Stimulated activated CD4-positive, alpha-beta T cell treated with anti-CD3 and anti-CD28 coated beads, Interleukin-15, amount 100 ng/mL, for 24 hours (primary cell): ENCODE measurements around the gene RGS3.

Experiments
- DNase-seq: peaks from one replicate; pipeline ENCODE4 v3.0.0-alpha.2; 2020

RGS3 gene

DNA sequence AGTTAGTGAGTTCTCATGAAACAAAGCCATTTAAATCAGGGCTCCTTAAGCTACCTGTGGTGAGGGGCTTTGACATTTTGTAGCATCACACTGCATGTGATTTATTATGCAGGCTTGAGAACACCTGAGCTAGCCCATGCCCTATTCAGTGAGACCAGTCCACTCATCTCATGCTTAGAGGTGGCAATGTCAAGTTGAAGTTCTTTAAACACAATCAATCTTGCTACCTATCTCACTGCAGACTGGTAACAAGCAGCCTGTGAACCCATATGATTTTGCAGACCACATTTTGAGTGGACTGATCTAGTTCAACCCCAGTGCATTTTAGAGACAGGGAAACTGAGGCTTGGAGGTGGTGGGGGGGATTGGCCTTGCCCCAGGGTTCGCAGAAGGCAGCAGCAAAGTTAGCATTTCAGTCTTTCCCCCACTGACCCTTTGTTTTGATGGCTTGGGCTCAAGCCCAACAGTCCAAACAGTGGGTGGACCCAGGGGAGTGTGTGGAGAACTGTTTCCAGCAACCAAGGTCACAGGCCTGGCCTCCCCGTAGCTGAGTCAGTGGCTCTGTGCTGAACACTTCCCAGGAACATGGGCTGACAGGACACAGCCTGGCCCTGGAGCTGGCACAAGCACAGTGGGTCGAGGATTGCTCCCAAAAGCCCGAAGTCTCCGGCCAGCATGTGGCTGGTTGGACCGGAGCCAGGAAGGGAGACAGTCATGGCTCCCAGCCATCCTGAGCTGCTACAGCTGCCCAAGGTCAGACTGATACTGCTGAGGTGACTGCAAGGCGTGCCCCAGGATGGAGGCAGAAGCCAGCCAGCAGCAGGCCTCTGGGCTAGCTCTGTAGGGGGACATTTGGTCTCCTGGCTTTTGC, 95.3 kb downstream of the RGS3 start:
- DNase-seq: no peak

DNA sequence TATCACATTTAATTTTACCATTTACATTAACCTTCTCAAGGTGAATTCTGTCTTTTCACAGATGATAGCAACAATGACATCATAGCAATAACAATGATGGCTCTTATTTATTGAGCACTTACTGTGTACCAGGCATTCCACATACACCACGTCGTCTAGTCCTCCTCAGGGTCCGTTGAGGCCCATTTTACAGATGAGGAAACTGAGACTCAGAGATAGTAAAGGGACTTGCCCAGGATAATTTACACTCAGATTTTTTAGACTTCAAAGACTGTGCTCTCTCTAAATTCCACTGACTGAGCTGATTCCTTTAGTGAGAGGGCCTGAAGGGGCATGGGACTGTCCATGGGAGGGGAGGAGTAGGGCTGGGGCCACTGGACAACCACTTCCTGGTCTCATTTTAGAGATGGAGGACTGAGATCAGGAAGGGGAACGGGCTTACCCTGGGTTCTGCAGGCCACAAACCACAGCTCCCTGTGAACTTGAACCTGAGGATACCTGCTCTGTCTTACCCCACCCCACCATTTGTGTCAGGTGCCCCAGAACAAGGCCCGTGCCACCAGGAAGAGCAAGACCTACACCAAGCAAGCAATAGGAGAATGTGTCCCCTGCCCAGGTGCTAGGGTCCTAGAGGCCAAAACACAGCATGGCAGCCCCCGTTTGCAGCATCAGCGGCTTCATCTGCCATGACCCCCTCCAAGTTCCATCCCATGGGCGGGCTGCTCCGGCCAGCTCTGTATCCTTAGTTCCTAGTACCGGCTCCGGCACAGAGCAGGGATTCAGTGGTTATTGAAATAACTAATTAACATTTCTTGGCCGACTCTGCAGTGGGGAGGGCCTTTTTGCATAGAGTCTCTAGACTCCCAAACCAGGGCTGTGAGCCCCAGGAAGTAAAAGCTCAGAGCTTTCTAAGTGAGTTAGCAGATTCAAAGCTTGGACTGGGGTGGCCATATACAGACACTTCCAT, 96.6 kb downstream of the RGS3 start:
- DNase-seq: no peak

DNA sequence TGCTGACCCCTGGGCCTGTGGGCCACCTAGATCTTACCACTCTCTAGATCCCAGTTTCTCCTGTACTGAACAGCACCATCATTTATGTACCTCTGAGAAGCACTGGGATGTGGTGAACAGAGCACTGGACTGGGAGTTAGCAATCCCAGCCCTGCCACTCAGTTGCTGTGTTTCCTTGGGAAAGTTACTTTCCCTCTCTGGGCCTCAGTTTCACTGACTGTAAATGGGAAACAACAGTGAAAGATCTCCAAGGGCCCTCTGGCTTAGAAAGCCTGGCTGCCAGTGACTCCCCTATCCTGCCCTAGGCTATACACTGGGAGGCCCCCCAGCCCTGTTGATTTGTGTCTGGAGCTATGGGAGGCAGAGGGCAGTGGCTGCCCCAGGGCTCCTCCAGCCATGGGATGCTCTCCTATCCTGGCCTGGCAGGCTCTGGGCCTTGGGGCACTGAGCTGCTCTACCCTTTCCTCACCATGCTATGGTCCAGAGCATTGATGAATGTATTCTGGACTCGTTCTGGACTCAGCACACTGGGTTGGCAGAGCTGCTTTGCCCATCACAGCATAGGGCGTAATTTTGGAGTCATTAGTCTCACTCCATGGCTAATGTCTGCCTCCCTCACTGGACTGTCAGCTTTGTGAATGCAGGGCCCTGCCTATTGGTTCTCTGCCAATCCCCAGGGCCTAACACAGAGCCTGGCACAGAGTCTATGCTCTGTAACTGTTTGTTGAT, 99.3 kb downstream of the RGS3 start:
- no peak for DNase-seq

DNA sequence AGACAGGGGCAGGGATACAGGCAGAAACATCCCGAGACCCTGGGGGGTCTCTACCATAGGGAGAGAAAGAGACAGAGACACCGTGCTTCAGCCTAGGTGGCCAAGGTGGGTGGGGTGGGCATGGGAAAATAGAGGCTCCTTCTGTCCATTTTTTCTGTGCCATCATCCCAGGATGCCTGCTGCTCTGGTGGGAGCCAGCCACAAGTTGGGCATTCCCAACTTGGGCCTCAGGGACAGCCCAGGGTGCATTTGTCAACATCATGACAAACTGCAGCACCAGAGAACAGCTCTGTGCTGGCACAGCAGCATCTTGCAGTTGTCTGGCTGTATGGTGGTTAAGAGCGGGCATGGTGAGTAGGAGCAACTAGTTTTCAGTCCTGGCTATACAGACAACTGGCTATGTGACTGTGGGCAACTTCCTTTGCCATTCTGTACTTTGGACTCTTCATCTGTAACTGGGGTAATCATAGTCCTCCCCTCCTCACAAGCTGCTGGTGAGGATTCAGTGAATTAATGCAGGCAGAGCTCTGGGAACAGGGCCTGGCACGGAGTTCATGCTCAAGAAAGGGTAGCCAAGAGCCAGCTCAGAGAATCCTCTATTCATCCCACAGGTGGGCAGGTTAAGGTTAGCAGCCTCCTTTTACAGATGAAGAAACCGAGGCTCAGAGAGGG, 100.4 kb downstream of the RGS3 start:
- no peak for DNase-seq

DNA sequence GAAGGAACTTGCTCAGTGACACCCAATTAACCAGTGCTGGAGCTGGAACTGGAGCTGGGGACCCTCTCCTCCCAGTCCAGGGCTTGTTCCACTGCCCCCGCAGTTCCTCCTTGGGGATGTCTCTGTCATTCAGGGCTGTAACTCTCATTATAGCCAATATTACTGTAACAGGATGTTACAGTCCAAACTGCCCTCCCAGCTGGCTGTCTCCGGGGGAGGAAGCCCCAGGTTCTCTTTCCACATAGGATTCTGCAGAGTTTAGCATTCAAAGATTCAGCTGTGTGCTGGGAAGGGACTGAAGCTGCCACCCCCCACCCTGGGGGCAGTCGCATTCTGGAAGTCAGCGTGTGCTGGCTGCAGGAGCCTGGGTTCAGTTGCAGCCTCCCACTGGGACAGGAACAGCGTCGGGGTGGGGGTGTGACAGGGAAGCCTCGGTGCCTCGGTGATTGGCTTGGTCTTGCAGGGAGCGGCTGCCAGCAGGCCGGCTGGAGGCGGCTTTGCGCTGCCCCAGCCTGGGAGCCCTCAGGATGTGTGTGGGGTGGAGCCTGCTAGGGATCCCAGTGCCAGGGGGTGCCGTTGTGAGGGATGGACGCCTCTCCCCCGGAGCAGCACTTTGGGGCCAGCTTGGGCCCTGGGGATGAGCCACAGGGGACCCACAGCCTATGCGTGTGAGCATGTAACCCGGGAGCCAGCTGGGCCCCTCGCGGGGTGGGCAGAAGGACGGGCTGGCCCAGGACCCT, 101.1 kb downstream of the RGS3 start:
- no peak for DNase-seq

DNA sequence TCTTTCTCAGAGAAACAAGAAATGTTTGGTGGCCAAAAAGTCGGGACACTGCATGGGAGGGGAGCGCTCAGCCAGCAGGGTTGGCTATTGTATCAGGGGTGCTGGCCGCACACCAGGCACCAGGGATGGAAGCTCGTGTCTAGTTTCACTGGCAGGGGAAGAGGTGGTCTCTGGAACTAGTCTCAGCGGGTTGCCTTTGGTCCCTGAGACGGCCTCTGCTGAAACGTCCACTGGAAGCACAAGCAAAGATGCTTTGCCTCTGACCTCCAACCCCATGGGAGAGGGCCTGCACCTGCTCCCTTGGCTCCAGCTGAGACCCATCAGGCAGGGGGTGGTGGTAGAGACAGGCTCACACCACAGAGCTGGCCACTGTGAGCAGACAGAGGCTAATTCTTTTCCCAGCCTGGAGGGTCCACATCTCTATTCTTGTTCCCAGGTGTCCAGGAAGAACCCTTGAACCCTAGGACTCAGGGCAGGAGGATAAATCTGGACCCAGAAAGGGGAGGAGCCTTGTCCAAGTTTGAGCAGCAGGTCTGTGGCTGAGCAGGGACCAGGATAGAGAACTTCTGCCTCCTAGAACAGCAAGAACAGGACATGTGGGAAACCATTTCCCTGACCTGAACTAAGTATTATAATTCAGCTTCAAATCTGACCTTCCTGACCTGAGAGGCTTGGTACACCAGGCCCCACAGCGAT, 102.6 kb downstream of the RGS3 start:
- no peak for DNase-seq

DNA sequence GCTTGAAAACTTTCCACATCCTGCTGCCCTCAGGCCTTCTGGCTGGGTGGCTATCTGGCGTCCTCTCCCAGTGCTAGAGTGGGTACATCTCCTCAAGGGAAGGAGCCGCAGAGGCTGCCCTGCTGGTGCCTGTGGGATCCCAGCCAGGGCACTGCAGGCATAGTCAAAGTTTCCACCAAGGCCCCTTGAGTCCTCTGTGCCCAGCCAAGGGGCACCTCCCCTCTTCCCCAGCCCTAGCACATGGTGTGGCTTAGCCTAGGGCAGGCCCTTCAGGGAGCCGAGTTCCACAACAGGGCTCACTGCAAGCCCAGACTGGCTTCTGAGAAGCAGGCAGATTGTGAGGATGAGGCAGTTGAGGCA, 103.2 kb downstream of the RGS3 start:
- no peak for DNase-seq

DNA sequence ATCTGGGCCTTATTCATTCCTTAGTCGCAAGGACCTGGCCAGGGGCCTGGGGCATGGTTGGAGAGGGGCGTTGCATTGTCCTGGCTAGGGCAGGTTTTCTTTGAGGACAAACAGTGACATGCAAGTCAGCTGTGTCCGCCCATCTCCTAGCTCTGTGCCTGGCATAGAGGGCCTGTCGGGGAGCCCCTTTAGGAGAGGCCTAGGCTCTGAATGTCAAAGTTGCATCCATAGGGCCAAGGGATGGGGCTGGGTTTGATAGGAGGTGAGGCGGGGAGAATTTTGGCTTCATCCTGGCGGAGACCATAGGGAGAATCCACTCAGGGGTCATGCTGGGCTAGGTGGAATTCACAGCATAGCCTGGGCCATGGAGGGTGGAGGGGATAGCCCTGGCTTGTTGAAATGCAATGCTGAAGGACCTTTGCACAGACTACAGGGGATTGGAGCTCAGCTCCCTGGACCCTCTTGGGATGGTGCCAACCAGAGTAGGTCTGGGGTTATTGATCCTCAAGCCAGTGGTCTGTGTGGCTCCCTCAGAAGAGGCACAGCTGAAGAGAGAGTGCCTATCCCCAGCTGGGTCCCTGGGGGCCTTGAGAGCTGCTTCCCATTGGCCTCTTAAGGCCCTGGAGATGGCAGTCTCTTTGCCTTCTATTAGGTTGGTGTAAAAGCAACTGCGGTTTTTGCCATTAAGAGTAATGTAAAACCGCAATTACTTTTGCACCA, 104.0 kb downstream of the RGS3 start:
- DNase-seq: no peak

DNA sequence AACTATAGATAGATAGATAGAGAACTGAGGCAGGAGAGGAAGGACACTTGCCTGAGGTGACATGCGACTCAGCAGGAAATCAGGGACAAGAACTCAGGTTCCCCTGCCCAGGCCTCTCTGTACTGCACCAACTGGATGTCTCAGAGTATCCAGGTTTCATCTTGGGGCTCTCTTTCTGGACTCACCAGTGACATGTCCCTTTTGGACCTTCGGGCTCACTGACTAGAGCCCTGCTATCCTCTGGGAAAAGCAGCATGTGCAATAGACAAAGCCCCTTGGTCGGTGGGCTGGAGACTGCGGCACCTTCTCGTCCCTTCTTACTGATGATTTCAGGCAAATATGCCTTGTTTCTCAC, 104.5 kb downstream of the RGS3 start:
- no peak for DNase-seq

DNA sequence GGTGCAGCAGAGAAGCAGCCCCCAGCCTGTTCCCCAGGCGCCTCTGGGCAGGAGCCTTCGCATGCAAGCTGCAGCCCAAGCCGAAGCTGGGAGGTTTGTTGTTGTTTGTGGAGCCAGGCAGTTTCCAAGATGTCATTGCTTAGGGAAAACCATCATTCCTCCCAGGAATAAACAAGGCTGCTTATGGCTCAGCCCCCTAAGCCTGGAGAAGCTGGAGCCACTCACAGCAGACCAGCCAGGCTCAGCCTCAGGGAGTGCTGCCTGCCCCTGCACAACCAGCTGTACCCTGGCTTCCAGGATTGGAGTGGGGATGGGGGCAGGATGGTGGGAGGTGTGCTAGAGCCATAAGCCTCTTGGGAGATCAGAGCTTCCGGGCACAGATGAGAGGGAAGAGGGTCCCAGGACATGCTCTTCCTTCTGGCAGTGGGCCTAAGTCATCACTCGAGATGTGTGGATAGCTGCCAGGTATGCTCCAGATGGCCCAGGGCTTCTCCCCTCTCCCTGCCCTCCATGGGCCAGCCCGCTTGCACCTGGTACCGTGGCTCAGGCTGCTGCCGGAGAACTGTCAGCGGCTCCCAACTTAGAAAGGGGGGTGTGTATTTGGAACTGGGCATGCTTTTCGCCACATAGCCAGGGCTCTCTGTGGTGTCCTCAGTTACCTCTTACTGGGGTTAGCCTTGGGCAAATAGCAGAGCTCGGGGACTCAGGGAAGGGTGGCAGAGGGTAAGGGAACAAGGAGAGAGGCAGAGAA, 105.2 kb downstream of the RGS3 start:
- no peak for DNase-seq

DNA sequence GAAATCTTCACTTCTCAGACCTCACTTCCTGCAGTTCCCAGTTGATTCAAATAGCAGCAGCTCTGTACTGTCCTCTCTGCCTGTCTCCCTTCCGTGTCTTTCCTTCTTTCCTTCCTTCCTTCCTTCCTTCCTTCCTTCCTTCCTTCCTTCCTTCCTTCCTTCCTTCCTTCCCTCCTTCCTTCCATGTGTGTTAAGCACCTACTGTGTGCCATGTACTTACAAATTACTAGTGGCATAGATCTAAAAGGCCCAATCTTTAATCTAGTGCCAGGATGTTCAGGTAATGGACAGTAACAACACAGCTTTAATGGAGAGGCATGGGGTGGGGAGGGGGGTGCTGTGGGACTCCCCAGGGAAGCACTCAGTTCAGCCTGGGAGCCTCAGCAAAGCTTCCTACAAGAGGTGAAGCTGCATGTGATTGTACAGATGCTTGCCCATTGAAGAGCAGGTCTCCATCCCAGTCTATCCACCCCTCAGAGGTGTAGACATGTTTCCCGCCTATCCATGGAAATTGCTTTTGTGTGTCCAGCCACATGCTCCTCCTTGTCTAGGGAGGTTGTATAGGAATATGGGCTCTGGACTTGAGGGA, 106.0 kb downstream of the RGS3 start:
- no peak for DNase-seq

DNA sequence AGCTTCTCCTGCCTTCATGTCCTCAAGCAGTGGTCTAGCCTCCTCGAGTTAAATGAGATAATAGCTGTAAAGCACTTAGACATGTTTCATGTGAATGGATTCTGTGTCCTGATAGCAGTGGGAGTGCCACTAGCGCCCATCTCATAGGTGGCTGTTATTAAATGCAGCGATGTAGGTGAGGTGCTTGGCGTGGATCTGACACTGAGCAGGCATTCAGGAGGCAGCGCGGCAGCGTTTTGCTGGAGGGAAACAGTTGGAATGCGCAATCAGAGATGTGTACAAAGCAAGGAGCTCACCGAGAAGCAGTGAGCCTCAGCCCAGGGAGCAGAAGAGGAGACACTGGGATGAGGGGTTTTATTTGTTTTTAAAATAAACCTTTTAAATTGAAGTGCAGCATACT, 106.6 kb downstream of the RGS3 start:
- DNase-seq: no peak

DNA sequence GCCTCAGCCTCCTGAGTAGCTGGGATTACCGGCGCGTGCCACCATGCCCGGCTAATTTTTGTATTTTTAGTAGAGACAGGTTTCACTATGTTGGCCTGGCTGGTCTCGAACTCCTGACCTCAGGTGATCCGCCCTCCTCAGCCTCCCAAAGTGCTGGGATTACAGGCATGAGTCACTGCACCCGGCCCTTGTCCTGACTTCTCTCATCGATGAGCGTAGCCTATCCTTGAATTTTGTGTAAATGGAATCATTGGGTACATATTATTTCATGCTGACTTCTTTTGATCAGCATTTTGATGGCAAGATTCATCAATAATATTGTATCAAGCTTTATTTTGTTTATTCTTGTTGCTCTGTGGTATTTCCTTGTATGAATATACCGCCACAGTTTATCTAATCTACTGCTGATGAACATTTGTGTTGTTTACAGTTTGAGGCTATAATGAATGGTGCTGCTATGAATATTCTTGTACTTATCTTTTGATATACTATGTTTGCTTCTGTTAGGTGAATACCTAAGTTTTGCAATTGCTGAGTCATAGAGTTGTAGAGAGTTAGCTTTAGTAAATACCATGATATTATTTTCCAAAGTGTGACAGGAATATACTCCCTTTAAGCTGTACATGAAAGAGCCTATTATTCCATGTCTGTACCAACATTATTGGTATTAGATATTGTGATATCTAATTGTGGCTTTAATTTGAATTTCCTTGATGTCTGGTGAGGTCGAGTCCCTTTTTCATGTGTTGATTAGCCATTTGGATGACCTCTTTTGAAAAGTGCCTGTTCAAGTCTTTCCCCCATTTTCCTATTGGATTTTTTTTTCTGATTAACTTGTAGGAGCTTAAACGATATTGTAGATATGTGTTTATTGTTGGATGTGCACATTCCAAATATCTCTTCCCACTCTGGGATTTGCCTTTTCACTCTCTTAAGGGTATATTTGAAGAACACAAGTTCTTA, 107.5 kb downstream of the RGS3 start:
- no peak for DNase-seq

DNA sequence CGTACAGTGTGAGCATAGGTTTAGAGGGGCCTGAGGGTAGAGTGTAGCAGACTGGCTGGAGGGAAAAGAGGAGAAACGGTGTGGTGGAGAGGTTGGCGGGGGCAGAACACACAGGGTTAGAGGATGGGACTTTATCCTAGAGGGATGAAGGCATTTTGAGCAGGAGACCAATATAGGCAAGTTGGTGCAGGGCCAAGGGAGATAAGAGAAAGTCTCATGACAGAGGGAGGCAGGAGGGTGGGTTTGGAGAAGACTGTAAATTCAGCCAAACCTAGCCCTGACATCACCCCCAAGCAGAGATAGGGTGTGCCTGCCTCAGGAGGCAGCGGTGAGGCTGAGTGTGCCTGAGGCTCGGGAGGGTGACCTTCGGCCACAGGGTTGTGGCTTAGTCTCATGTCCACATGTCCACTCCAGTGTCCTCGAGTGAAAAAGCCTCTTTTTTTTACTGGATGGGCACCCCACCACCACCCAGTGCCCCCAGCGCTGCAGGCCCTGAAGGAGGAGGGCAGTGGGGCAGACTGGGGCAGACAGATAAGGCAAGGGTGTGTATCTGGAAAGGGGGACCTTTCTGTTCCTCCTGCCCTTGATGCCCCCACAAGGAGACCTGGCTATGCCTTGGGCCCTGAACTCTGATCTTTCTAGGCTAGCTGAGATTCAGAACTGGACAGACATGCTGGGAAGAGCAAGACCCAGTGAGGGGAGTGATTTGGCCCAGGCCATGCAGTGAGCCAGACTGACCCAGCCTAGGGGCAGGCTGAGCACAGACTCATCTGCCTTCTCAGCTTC, 108.7 kb downstream of the RGS3 start:
- no peak for DNase-seq

DNA sequence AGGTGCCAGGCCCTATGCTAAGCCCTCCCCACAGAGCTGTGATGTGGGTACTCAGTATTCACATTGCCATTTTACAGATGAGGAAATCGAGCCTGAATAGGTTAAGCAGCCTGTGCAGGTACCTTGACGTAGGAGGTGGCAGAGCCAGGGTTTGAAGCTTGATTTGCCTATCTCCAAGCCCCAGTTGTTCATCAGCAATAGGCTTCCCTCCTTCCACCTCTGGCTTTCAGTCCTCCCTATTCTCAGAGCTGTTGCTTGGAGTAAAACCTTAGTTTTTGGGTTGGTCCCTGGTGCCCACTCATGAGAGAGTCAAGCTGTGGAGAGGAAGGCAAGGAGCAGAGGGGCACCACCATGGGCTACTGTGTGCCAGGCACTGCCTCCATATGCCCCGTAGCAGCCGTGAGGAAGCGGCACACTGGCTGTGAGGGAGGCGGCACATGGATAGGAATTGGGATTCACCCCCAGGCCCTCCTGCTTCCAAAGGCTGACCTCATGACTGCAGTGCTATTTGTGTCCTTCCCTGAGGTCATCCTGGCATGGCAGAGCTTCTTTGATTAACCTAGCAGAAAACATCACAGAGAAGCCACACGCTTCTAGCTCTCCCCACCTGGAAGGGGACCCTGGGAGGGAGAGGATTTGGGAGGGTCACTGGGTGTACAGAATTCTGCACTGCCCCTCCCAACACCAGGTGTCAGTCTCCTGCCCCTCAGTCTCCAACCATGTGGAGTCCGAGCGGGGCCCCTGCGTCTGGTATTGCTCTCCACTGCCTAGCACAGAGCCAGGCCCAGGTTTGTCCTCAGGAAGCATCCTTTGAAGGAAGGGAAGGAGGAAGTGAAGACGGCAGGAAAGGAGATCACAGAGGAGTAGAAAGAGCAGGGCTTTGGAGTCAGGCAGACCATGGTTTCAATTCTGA, 109.8 kb downstream of the RGS3 start:
- no peak for DNase-seq

DNA sequence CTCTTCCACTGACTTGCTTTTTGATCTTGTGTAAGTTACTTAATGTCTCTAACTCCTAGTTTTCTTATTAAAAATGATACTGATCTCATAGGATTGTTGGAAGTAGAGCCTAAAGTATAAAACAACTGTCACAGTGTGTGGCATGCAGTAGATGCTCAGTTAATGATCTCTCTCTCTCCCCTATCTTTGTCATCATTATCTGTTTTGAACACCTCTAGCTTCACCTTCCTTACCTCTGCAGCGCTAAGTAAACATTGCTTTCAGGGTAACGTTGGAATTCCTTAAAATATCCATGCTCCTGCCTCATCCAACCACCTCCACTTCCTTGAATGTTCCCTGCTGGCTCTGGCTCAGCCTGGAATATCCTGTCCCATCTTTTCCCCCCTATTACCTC, 110.4 kb downstream of the RGS3 start:
- no peak for DNase-seq
